PC-3 (cell line): ENCODE measurements around the gene C2CD4A. TPM values are rescaled to one million over a fixed set of nuclear protein-coding genes. Genes with fewer than 3 reads are reported as not detected.
A peak's percentile ranks its signal among the peaks of the same experiment; 100 is the strongest.

Experiments
- ATAC-seq: fragments of 200-7000 bp; cut with Tn5 transposase; 2 replicates; pipeline ENCODE4 v1.9.1; 2020; ENCODE audit warnings: mild to moderate bottlenecking, moderate library complexity
- BruUV-seq: library from RNA; stranded (reverse); fragments of 400-500 nt; replicated peaks from 2 replicates; lab custom pipeline; 2021; lab: Mats Ljungman, UMichigan
- CTCF ChIA-PET: fragments of 300-600 bp; sonication (Branson Sonifier 250); formaldehyde crosslinking; loops from one replicate; lab custom pipeline; 2022; ENCODE audit warnings: antibody characterized with exemption; lab: Charles Lee
- POLR2A ChIA-PET: fragments of 300-600 bp; sonication (Branson Sonifier 250); formaldehyde crosslinking; loops from one replicate; lab custom pipeline; 2022; ENCODE audit warnings: antibody characterized with exemption; ENCODE audit not compliant: unreplicated experiment; lab: Charles Lee
- DNase-seq: peaks from one replicate; pipeline ENCODE4 v3.0.0-alpha.2; 2015
- H2AFZ ChIP-seq: fragments of 300-600 bp; sonication (generic); 2 replicates; pipeline ENCODE4 v1.6.0; 2016; ENCODE audit warnings: antibody characterized with exemption, low read length
- H3F3A ChIP-seq: fragments of 300-600 bp; sonication (generic); one replicate; pipeline ENCODE4 v1.6.0; 2017; ENCODE audit warnings: antibody characterized with exemption, low read length, control low read depth, mild to moderate bottlenecking; ENCODE audit not compliant: unreplicated experiment
- H3K27ac ChIP-seq: fragments of 300-600 bp; sonication (generic); 2 replicates; pipeline ENCODE4 v1.5.1; 2016; ENCODE audit warnings: mild to moderate bottlenecking, low read length
- H3K27me3 ChIP-seq: fragments of 300-600 bp; sonication (generic); 2 replicates; pipeline ENCODE4 v1.6.1; 2016; ENCODE audit warnings: low read length, mixed read lengths
- H3K36me3 ChIP-seq: fragments of 300-600 bp; sonication (generic); 2 replicates; pipeline ENCODE4 v1.6.1; 2016; ENCODE audit warnings: low read depth, mixed run types, low read length, mixed read lengths
- H3K4me1 ChIP-seq: fragments of 300-600 bp; sonication (generic); 2 replicates; pipeline ENCODE4 v1.5.1; 2016; ENCODE audit warnings: low read length; ENCODE audit not compliant: insufficient read depth
- H3K4me2 ChIP-seq: fragments of 300-600 bp; sonication (generic); 2 replicates; pipeline ENCODE4 v1.6.0; 2016; ENCODE audit warnings: low read length
- H3K4me3 ChIP-seq: fragments of 300-600 bp; sonication (generic); 2 replicates; pipeline ENCODE4 v1.5.1; 2016; ENCODE audit warnings: mild to moderate bottlenecking, low read length, mixed read lengths
- H3K79me2 ChIP-seq: fragments of 300-600 bp; sonication (generic); 2 replicates; pipeline ENCODE4 v1.6.1; 2017; ENCODE audit warnings: low read length, mixed read lengths
- H3K9ac ChIP-seq: fragments of 300-600 bp; sonication (generic); 2 replicates; pipeline ENCODE4 v1.6.0; 2016; ENCODE audit warnings: mild to moderate bottlenecking, low read length
- H3K9me2 ChIP-seq: fragments of 300-600 bp; sonication (generic); replicated peaks from 2 replicates; pipeline ENCODE4 v1.6.1; 2016; ENCODE audit warnings: mixed run types, low read length, mixed read lengths
- H3K9me3 ChIP-seq: fragments of 300-600 bp; sonication (generic); 2 replicates; pipeline ENCODE4 v1.6.1; 2016; ENCODE audit warnings: low read length, mixed read lengths
- H4K20me1 ChIP-seq: fragments of 300-600 bp; sonication (generic); 2 replicates; pipeline ENCODE4 v1.6.1; 2016; ENCODE audit warnings: low read length, mixed read lengths
- CTCF ChIP-seq: fragments of 300-600 bp; sonication (generic); conservative IDR thresholded peaks from 2 replicates; pipeline ENCODE4 v1.5.1; 2017; ENCODE audit warnings: antibody characterized with exemption, low read depth, mild to moderate bottlenecking, low read length
- EZH2 ChIP-seq: fragments of 300-600 bp; sonication (generic); IDR thresholded peaks from one replicate; pipeline ENCODE4 v1.6.1; 2017; ENCODE audit warnings: antibody characterized with exemption, mild to moderate bottlenecking, low read length; ENCODE audit not compliant: unreplicated experiment
- EZH2phosphoT487 ChIP-seq: fragments of 300-600 bp; sonication (generic); IDR thresholded peaks from 2 replicates; pipeline ENCODE4 v1.6.1; 2018; ENCODE audit warnings: mild to moderate bottlenecking, antibody characterized with exemption, low read length, borderline replicate concordance
- intact Hi-C: fragments of 100-400 bp; cut with micrococcal nuclease; formaldehyde crosslinking; loops from 2 replicates; pipeline ENCODE4 v1.9.0; 2023
- total RNA-seq: library from RNA; depleted of rRNA; stranded (reverse); fragments of >200 nt; gene quantifications from 2 replicates; pipeline ENCODE4 v1.2.3, GENCODE V29; 2014

C2CD4A gene
- total RNA-seq, 1 experiment from 2014 or later = 0.11 TPM

DNA sequence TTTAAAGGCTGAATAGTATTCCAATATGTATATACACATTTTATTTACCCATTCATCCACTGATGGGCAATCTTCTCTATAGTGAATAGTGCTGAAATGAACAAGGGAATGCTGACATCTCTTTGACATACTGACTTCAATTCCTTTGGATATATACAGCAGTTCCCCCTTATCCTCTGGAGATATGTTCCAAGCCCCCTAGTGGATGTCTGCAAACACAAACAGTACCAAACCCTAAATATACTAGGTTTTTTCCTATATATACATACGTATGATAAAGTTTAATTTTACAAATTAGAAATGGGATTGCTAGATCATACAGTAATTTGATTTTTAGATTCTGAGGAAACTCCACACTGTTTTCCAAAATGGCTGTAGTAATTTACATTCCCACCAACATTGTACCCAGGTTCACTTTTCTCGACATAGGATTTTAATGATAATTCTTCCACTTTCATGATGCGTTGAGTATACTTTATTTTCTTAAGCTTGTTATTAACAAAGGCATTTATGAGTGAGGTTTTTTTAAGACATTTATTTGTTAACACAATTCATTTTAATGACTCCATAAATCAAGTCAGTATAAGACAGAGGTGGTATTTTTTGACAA is 44.7 kb upstream of the C2CD4A start:
- H3K9me3 ChIP-seq = no peaks in the 10 kb centered on the region
- ChIA-PET CTCF (no interaction called here), POLR2A (no interaction called here)
- no peak for TF ChIP-seq EZH2
- TF ChIP-seq CTCF = peak; percentile 62
- no peak for TF ChIP-seq EZH2phosphoT487
- H3K27ac ChIP-seq = no peak overlapping the region
- no TSS peak for BruUV-seq
- no peaks in the 10 kb centered on the region for H4K20me1 ChIP-seq
- H3K36me3 ChIP-seq = no peaks in the 10 kb centered on the region
- intact Hi-C loops = no loop called here
- H2AFZ ChIP-seq = no peak overlapping the region
- no peaks in the 10 kb centered on the region for H3K9me2 ChIP-seq
- no peaks in the 10 kb centered on the region for H3K27me3 ChIP-seq
- no peak; the same call in 1 of the 2 replicates for ATAC-seq
- H3F3A ChIP-seq = no peaks in the 10 kb centered on the region
- peak; percentile 36 for DNase-seq
- no peak overlapping the region for H3K4me3 ChIP-seq
- H3K9ac ChIP-seq = no peak overlapping the region
- no peaks in the 10 kb centered on the region for H3K4me1 ChIP-seq
- no peak overlapping the region for H3K4me2 ChIP-seq
- H3K79me2 ChIP-seq = no peaks in the 10 kb centered on the region

GRCh38 chr15:62026487-62027262 is 40.1 kb upstream of the C2CD4A start:
- ATAC-seq (no peak), DNase-seq (no peak)
- Histone ChIP-seq H3K4me1 (no peaks in the 10 kb centered on the region), H3K9me3 (no peaks in the 10 kb centered on the region), H4K20me1 (no peaks in the 10 kb centered on the region), H3K4me3 (no peak overlapping the region), H3F3A (no peaks in the 10 kb centered on the region), H2AFZ (no peak overlapping the region), H3K27ac (no peak overlapping the region), H3K4me2 (no peak overlapping the region), H3K9me2 (no peaks in the 10 kb centered on the region), H3K36me3 (no peaks in the 10 kb centered on the region), H3K9ac (no peak overlapping the region), H3K27me3 (no peaks in the 10 kb centered on the region), H3K79me2 (no peaks in the 10 kb centered on the region)
- ChIA-PET CTCF (no interaction called here), POLR2A (no interaction called here)
- intact Hi-C loops = no loop called here
- TF ChIP-seq EZH2 (no peak), CTCF (no peak), EZH2phosphoT487 (no peak)
- no TSS peak for BruUV-seq

DNA sequence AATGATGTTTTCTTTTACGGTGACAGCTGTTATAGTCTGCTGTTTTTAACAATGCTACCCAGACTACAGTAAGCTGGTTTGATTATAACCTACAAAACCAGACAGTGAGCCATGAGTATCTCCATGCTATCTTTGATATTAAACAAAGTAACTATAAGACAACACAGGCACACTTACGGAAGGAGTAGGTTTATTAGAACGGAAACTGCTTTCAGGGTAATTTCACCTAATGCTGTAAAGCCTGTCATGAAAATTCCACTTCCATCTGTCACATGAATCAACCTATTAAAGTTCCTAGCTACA is 39.6 kb upstream of the C2CD4A start:
- ChIA-PET POLR2A (no interaction called here), CTCF (no interaction called here)
- no peaks in the 10 kb centered on the region for H4K20me1 ChIP-seq
- no peaks in the 10 kb centered on the region for H3K9me2 ChIP-seq
- H3K4me1 ChIP-seq = no peaks in the 10 kb centered on the region
- no peak overlapping the region for H3K4me2 ChIP-seq
- H2AFZ ChIP-seq = no peak overlapping the region
- no peak for TF ChIP-seq CTCF
- no peaks in the 10 kb centered on the region for H3K9me3 ChIP-seq
- H3F3A ChIP-seq = no peaks in the 10 kb centered on the region
- no peaks in the 10 kb centered on the region for H3K36me3 ChIP-seq
- no peak overlapping the region for H3K9ac ChIP-seq
- H3K27ac ChIP-seq = no peak overlapping the region
- H3K79me2 ChIP-seq = no peaks in the 10 kb centered on the region
- H3K27me3 ChIP-seq = no peaks in the 10 kb centered on the region
- DNase-seq (no peak), ATAC-seq (no peak)
- BruUV-seq = no TSS peak
- intact Hi-C loops = no loop called here
- no peak overlapping the region for H3K4me3 ChIP-seq
